ENCODE measurements around the gene NTPCR. TPM values are rescaled to one million over a fixed set of nuclear protein-coding genes. Genes with fewer than 3 reads are reported as not detected.

NTPCR gene
- polyA plus RNA-seq, 2 of the 4 experiments (the other 2 are of a cell fraction), result 69.9 to 83.6 TPM

GRCh38 chr1:232917053-232917452 lies 33.4 kb upstream of the NTPCR start:
- no peak overlapping the region for H3K4me3 ChIP-seq
- no peak for FAIRE-seq
- no peak for DNase-seq (ENCODE audit: low read depth in 1 of 2, low spot score in 1 of 2)
- H3K4me1 ChIP-seq, result no peaks in the 10 kb centered on the region
- H3K4me2 ChIP-seq, result no peak overlapping the region
- no peaks in the 10 kb centered on the region for H3K9me3 ChIP-seq
- POLR2A ChIA-PET, result no interaction called here
- H3K27ac ChIP-seq, result no peak overlapping the region
- CTCF ChIA-PET, result interaction anchor here (0.7 to 1.6 kb wide), 2 partner anchors 18 to 37 kb away, joined by 3 to 4 read pairs; no protein-coding TSS in a partner anchor
- TF ChIP-seq NPAS2 (CRISPR knock-in tag; IDR thresholded peaks at IDR 0.05; ENCODE audit: borderline replicate concordance) (no peak), HOXA7 (CRISPR knock-in tag; IDR thresholded peaks at IDR 0.05) (no peak), ZSCAN20 (CRISPR knock-in tag; IDR thresholded peaks at IDR 0.05) (no peak), NR3C1 (IDR thresholded peaks at IDR 0.05) (no peak), HOXB5 (CRISPR knock-in tag; IDR thresholded peaks at IDR 0.05) (no peak), FOXS1 (CRISPR knock-in tag; IDR thresholded peaks at IDR 0.05) (no peak), JUN (IDR thresholded peaks at IDR 0.05) (no peak), CHD4 (IDR thresholded peaks at IDR 0.05; ENCODE audit: borderline replicate concordance) (no peak), SMC3 (IDR thresholded peaks at IDR 0.05) (no peak), TP53 (CRISPR knock-in tag; IDR thresholded peaks at IDR 0.05) (no peak), PBX3 (IDR thresholded peaks at IDR 0.05) (no peak), CEBPB (IDR thresholded peaks at IDR 0.05) (no peak)
- 30% methylated on average over 3 of the region's 3 CpGs for WGBS (ENCODE audit: missing lambda C conversion rate)
- ATAC-seq, result no peak

GRCh38 chr1:232921381-232921780 lies 29.0 kb upstream of the NTPCR start:
- WGBS (ENCODE audit: missing lambda C conversion rate), result 98% methylated on average over 2 of the region's 2 CpGs
- no peaks in the 10 kb centered on the region for H3K4me1 ChIP-seq
- no peak overlapping the region for H3K4me3 ChIP-seq
- CTCF ChIA-PET, result no interaction called here
- FAIRE-seq (peak; percentile 7), DNase-seq (ENCODE audit: low read depth in 1 of 2, low spot score in 1 of 2) (no peak), ATAC-seq (no peak)
- H3K4me2 ChIP-seq, result no peak overlapping the region
- no peak overlapping the region for H3K27ac ChIP-seq
- TF ChIP-seq CTCF (IDR thresholded peaks at IDR 0.05) (no peak), SMC3 (IDR thresholded peaks at IDR 0.05) (no peak), RARB (CRISPR knock-in tag; IDR thresholded peaks at IDR 0.05) (no peak), NR3C1 (IDR thresholded peaks at IDR 0.05) (no peak), RCOR1 (IDR thresholded peaks at IDR 0.05; ENCODE audit: low read depth, low read length) (no peak), HEYL (CRISPR knock-in tag; IDR thresholded peaks at IDR 0.05) (no peak), ZNF302 (CRISPR knock-in tag; IDR thresholded peaks at IDR 0.05) (no peak)
- no peaks in the 10 kb centered on the region for H3K9me3 ChIP-seq
- POLR2A ChIA-PET, result no interaction called here

GRCh38 chr1:232922485-232922884 lies 27.9 kb upstream of the NTPCR start:
- ATAC-seq, result no peak
- Histone ChIP-seq H3K27ac (no peak overlapping the region), H3K4me2 (no peak overlapping the region), H3K9me3 (no peaks in the 10 kb centered on the region), H3K4me3 (no peak overlapping the region), H3K4me1 (no peaks in the 10 kb centered on the region)
- TF ChIP-seq FOXS1 (CRISPR knock-in tag; IDR thresholded peaks at IDR 0.05), result no peak
- no peak for TF ChIP-seq BHLHE40 (IDR thresholded peaks at IDR 0.05; ENCODE audit: low read depth, low read length)
- no peak for TF ChIP-seq ZC3H11A (IDR thresholded peaks at IDR 0.05)
- no peak for TF ChIP-seq MYC (IDR thresholded peaks at IDR 0.05; ENCODE audit: borderline replicate concordance, low read length)
- TF ChIP-seq CBX2 (IDR thresholded peaks at IDR 0.05; ENCODE audit: borderline replicate concordance, low read depth), result no peak
- no peak for TF ChIP-seq HMGXB4 (CRISPR knock-in tag; IDR thresholded peaks at IDR 0.05; ENCODE audit: borderline replicate concordance)
- TF ChIP-seq POLR2AphosphoS2 (conservative IDR thresholded peaks at IDR 0.05; ENCODE audit: low read length), result no peak
- no peak for TF ChIP-seq USF2 (IDR thresholded peaks at IDR 0.05)
- TF ChIP-seq ZFP36 (IDR thresholded peaks at IDR 0.05; ENCODE audit: borderline replicate concordance, partially characterized antibody), result no peak
- no peak for TF ChIP-seq CBX8 (IDR thresholded peaks at IDR 0.05)
- no peak for TF ChIP-seq CHD2 (IDR thresholded peaks at IDR 0.05; ENCODE audit: low read length, partially characterized antibody)
- POLR2A ChIA-PET, result no interaction called here
- WGBS (ENCODE audit: missing lambda C conversion rate), result 72% methylated on average over 2 of the region's 2 CpGs
- CTCF ChIA-PET, result no interaction called here
- no peak for DNase-seq (ENCODE audit: low read depth in 1 of 2, low spot score in 1 of 2)
- no peak for FAIRE-seq
